Tibial nerve (tissue), 4 donors: Measurements from ENCODE around the gene POLA1. TPM values are rescaled to one million over a fixed set of nuclear protein-coding genes. Genes with fewer than 3 reads are reported as not detected.

ENCODE experiments used
- DNase-seq, 2 donors: peaks; one replicate each; pipeline ENCODE4 v3.0.0-alpha.2; 2019; ENCODE audit warnings: low spot score in 2 of 2
- H3K27ac ChIP-seq, 4 donors: fragments of 200-600 bp; sonication (generic) in 3 of 4; one replicate each; pipeline ENCODE4 v1.5.1; 2017 to 2019; ENCODE audit warnings: mild to moderate bottlenecking in 1 of 4
- H3K27me3 ChIP-seq, 2 donors: fragments of 200-600 bp; sonication (generic) in 1 of 2; one replicate each; pipeline versions ENCODE4 v1.5.1 to v1.6.0; 2017 to 2019
- H3K36me3 ChIP-seq, 3 donors: fragments of 200-600 bp; sonication (generic); one replicate each; pipeline ENCODE4 v1.5.1; 2018 to 2019
- H3K4me1 ChIP-seq, 4 donors: fragments of 200-600 bp; sonication (generic) in 3 of 4; one replicate each; pipeline ENCODE4 v1.5.1; 2017 to 2019
- H3K4me3 ChIP-seq, 4 donors: fragments of 200-600 bp; sonication (generic) in 3 of 4; one replicate each; pipeline ENCODE4 v1.5.1; 2017 to 2019; ENCODE audit warnings: mild to moderate bottlenecking in 1 of 4, moderate library complexity in 1 of 4
- H3K9me3 ChIP-seq, 4 donors: fragments of 200-600 bp; sonication (generic) in 3 of 4; one replicate each; pipeline ENCODE4 v1.5.1; 2017 to 2019
- EP300 ChIP-seq, 2 donors: sonication (generic); formaldehyde crosslinking; IDR thresholded peaks; one replicate each; pipeline ENCODE4 v1.6.1; 2017; ENCODE audit warnings: antibody characterized with exemption in 2 of 2, mild to moderate bottlenecking in 1 of 2
- POLR2A ChIP-seq, 2 donors: fragments of 450-650 bp; IDR thresholded peaks; one replicate each; pipeline ENCODE4 v1.6.1; 2017; ENCODE audit warnings: antibody characterized with exemption in 2 of 2, mild to moderate bottlenecking in 2 of 2, moderate library complexity in 2 of 2
- WGBS, 2 donors: methylation state at CpG; one replicate each; pipeline ENCODE4 v1.1.5; 2018; 5-methylcytosine and 5-hydroxymethylcytosine counted together
- total RNA-seq, 4 donors: library from RNA; depleted of rRNA; stranded (reverse); fragments of >200 nt; gene quantifications; one replicate each; pipeline ENCODE4 v1.1.0, GENCODE V29; 2016
- TF ChIP-seq, protein P1 (sequence below), 5 experiments: fragments of 200-600 bp in 3 of 5; fragments of 450-650 bp in 2 of 5; sonication (generic) in 3 of 5; IDR thresholded peaks; one replicate each; pipeline ENCODE4 v1.5.1; 2016 to 2019; ENCODE audit warnings: antibody characterized with exemption in 5 of 5, mild to moderate bottlenecking in 3 of 5, moderate library complexity in 2 of 5

The POLA1 gene
- total RNA-seq, 4 donors from 2014 or later = 8.6 to 27.8 (median 13.7) TPM

DNA sequence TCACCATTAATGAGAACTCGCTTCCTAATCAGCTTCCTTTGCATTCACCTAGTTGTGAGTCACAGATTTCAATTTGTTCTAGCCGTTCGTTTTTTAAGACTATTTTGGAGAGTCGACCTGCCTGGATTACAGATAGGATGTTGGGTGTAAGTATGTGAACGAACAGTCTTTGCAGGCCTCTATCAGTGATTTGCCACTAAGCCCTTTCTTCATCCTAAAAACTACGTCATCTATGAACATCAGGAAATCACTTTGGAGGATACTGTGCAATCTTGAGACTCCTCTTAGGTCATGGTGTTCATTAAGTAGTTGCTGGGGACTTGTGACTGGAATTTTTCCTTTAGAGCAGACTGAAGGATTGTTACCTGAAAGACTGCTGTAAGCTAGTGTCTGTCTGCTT lies 1.1 kb downstream of the POLA1 start:
- peaks cover 0 to 2% (median 0%) of the 10 kb centered on the region in 3 donors for H3K36me3 ChIP-seq
- no peaks in the 10 kb centered on the region for H3K27me3 ChIP-seq
- H3K27ac ChIP-seq = no peak overlapping the region
- H3K9me3 ChIP-seq = no peaks in the 10 kb centered on the region
- DNase-seq = no peak
- TF ChIP-seq, protein P1, sequence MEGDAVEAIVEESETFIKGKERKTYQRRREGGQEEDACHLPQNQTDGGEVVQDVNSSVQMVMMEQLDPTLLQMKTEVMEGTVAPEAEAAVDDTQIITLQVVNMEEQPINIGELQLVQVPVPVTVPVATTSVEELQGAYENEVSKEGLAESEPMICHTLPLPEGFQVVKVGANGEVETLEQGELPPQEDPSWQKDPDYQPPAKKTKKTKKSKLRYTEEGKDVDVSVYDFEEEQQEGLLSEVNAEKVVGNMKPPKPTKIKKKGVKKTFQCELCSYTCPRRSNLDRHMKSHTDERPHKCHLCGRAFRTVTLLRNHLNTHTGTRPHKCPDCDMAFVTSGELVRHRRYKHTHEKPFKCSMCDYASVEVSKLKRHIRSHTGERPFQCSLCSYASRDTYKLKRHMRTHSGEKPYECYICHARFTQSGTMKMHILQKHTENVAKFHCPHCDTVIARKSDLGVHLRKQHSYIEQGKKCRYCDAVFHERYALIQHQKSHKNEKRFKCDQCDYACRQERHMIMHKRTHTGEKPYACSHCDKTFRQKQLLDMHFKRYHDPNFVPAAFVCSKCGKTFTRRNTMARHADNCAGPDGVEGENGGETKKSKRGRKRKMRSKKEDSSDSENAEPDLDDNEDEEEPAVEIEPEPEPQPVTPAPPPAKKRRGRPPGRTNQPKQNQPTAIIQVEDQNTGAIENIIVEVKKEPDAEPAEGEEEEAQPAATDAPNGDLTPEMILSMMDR (IDR thresholded peaks at IDR 0.05) = no peak
- WGBS, 2 donors = 32 to 51% methylated on average over 5 to 6 of the region's 6 CpGs
- peak overlapping the region in 1 of 4 donors; percentile 76 for H3K4me3 ChIP-seq
- H3K4me1 ChIP-seq = peaks cover 0 to 9% (median 2%) of the 10 kb centered on the region in 4 donors

DNA sequence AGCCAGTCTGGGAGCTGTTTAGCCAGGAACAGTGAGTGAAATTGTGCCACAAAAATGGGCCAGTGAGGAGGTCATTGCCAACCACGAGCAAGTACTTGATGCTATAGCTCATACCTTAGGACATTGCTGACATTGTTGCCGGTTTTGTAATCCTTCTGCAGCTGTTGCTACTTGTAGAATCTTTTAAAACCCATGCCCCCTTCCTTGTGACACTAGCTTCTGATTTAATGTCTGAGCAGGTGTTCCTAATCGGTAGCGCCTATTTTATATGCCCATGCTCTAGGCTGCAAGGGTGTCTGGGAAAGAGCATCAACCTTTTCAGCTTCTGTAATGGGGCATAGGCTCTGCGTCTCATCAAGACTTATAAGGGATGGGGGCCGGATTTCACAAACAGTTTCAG lies 2.6 kb downstream of the POLA1 start:
- WGBS, 2 donors = 68 to 80% methylated on average over 6 of the region's 6 CpGs
- TF ChIP-seq POLR2A (IDR thresholded peaks at IDR 0.05) = no peak
- no peak for TF ChIP-seq EP300 (IDR thresholded peaks at IDR 0.05)
- TF ChIP-seq, protein P1 (IDR thresholded peaks at IDR 0.05) = no peak

DNA sequence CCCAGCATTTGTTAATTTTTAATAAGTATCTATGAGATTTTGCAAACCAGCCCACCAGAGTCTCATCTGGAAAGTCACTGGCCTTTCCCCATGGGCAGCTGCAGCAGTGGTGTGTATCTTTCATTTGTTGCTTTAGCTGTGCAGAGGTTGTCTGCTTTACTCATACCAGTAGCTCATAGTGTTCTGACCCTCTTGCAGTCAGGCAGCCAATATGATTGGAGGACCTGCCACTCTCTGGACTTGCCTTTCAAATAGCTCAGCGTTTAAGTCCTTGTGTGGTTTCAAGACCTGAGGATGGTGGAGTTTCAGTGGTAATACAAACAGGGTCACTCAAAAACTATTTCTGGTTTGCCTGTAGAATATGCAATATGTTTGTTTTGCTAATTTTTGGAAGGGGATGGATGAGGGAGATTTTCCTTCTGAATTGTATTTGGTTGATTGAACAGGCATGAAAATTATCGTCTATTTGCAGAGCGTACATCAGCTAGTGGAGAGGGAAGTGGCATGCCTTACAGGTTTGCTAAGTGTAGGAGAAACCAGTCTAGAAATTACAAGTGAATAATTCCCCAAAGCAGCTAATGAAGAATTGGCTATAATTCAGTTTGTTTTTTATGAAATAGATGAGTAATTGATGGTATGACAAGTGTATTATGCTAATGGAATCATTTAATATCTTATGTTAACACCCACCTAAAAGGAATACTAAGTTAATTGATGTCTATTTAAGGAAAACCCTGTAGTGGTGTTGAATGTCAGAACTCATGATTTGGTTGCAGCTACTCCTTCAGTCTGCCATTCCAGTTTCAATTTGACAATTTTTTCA lies 8.9 kb downstream of the POLA1 start:
- WGBS, 2 donors = 83 to 97% methylated on average over 3 of the region's 3 CpGs
- Histone ChIP-seq H3K27me3 (no peaks in the 10 kb centered on the region), H3K36me3 (peaks cover 0 to 37% (median 0%) of the 10 kb centered on the region in 3 donors), H3K4me1 (no peaks in the 10 kb centered on the region), H3K9me3 (no peaks in the 10 kb centered on the region), H3K27ac (no peak overlapping the region), H3K4me3 (no peak overlapping the region)
- no peak for DNase-seq
- TF ChIP-seq POLR2A (IDR thresholded peaks at IDR 0.05) (no peak), EP300 (IDR thresholded peaks at IDR 0.05) (no peak)
- TF ChIP-seq, protein P1 (IDR thresholded peaks at IDR 0.05) = no peak

More for the DNA sequence above, 2.6 kb downstream of the POLA1 start:
- Histone ChIP-seq H3K4me3 (no peak overlapping the region), H3K36me3 (peaks cover 0 to 16% (median 0%) of the 10 kb centered on the region in 3 donors), H3K9me3 (no peaks in the 10 kb centered on the region), H3K4me1 (peaks cover 0 to 9% (median 2%) of the 10 kb centered on the region in 4 donors), H3K27ac (no peak overlapping the region), H3K27me3 (no peaks in the 10 kb centered on the region)
- no peak for DNase-seq

DNA sequence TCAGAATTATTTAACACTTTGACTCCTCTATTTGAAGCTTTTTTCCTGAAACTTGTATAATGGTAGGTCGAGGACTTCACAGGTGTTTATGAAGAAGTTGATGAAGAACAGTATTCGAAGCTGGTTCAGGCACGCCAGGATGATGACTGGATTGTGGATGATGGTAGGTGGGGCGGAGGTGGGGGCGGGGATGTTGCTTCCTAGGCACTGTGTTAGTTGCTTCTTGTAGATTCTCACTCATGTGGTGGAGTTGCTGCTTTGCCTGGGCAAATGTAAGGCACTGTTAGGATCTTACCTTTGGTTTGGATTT lies 9.4 kb downstream of the POLA1 start:
- H3K36me3 ChIP-seq = peaks cover 0 to 37% (median 0%) of the 10 kb centered on the region in 3 donors
- TF ChIP-seq, protein P1 (IDR thresholded peaks at IDR 0.05) = no peak
- TF ChIP-seq EP300 (IDR thresholded peaks at IDR 0.05) = no peak
- TF ChIP-seq POLR2A (IDR thresholded peaks at IDR 0.05) = no peak

DNA sequence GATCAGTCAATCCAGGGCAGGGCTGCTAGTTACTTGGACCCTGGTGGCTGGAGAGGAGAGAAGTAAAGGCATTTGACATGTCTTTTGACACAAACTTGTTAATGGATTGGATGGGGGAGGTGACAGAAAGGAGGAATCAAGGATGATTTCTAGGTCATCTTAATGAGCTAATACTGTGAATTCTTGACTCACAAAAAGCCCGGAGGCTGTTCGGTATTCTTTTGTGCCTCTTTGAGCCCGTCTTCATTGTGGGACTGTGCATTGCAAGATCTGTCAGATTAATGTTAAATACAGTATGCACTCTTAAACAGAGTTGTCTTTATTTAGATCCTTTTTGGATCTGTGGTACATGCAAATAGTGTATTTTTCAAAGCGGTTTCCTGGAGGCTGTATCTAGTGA lies 25.1 kb downstream of the POLA1 start:
- 68 to 70% methylated on average over 4 of the region's 4 CpGs for WGBS, 2 donors
- no peak for TF ChIP-seq POLR2A (IDR thresholded peaks at IDR 0.05)
- Histone ChIP-seq H3K27ac (peak overlapping the region in 2 of 4 donors; percentile 44 to 51), H3K9me3 (no peaks in the 10 kb centered on the region), H3K4me1 (no peaks in the 10 kb centered on the region), H3K4me3 (no peak overlapping the region), H3K36me3 (peaks cover 0 to 9% (median 0%) of the 10 kb centered on the region in 3 donors), H3K27me3 (no peaks in the 10 kb centered on the region)
- DNase-seq = no peak

More for the DNA sequence above, 9.4 kb downstream of the POLA1 start:
- Histone ChIP-seq H3K27ac (no peak overlapping the region), H3K4me1 (no peaks in the 10 kb centered on the region), H3K4me3 (no peak overlapping the region), H3K27me3 (no peaks in the 10 kb centered on the region), H3K9me3 (no peaks in the 10 kb centered on the region)
- DNase-seq = no peak
- 76 to 96% methylated on average over 5 of the region's 5 CpGs for WGBS, 2 donors
